Stimulated activated naive CD4-positive, alpha-beta T cell (primary cell): ENCODE measurements around the gene ILF3.

Experiments
- DNase-seq, 6 experiments: peaks; one replicate each; lab custom pipeline; 2025; lab: John Stamatoyannopoulos, UW

ILF3 gene

GRCh38 chr19:10730932-10731331 lies 76.8 kb downstream of the ILF3 start:
- DNase-seq = no peak

GRCh38 chr19:10735741-10736140 lies 81.6 kb downstream of the ILF3 start:
- DNase-seq = no peak

GRCh38 chr19:10736189-10736588 lies 82.0 kb downstream of the ILF3 start:
- DNase-seq = no peak

- DNase-seq = no peak
Observed at GRCh38 chr19:10736916-10737551, 82.9 kb downstream of the ILF3 start.

GRCh38 chr19:10737722-10738121 lies 83.6 kb downstream of the ILF3 start:
- no peak for DNase-seq

DNA sequence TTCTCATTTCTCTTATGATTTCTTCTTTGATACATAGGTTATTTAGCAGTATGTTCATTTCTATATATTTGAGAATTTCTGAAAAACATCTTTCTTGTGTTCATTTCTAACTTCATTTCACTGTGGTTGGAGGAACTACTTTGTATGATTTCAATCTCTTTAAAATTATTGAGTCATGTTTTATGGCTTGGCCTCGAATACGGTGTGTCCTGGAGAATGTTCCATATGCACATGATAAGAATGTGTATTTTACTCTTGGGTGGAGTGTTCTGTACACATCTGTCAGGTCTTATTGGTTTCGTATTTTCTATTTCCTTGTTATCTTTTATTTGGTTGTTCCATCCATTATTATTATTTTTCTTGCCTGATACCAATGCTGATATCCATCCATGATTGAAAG lies 86.7 kb downstream of the ILF3 start:
- no peak for DNase-seq
